ENCODE measurements around the gene FBXW7.

FBXW7 gene

DNA sequence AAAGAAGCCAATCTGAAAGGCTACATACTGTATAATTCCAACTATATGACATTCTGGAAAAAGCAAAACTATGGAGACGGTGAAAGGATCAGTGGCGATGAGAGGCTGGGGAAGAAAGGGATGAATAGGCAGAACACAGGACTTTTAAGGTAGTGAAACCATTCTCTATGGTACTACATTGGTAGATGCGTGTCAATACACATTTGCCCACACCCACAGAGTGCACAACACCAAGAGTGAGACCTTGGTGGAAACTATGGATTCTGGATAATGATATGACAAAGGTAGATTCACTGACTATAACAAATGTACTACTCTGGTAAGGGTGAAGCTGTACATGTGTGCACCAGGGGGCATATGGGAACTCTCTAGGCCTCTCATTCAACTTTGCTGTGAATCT lies 134.5 kb downstream of the FBXW7 start:
- H3K36me3 ChIP-seq: no peaks in the 10 kb centered on the region
- no peak overlapping the region for H3K4me3 ChIP-seq (ENCODE audit: low read depth, low read length)
- no peaks in the 10 kb centered on the region for H3K4me1 ChIP-seq
- no peaks in the 10 kb centered on the region for H3K9me3 ChIP-seq
- H3K27me3 ChIP-seq: no peaks in the 10 kb centered on the region
- no peak for DNase-seq
- TF ChIP-seq, protein P1, sequence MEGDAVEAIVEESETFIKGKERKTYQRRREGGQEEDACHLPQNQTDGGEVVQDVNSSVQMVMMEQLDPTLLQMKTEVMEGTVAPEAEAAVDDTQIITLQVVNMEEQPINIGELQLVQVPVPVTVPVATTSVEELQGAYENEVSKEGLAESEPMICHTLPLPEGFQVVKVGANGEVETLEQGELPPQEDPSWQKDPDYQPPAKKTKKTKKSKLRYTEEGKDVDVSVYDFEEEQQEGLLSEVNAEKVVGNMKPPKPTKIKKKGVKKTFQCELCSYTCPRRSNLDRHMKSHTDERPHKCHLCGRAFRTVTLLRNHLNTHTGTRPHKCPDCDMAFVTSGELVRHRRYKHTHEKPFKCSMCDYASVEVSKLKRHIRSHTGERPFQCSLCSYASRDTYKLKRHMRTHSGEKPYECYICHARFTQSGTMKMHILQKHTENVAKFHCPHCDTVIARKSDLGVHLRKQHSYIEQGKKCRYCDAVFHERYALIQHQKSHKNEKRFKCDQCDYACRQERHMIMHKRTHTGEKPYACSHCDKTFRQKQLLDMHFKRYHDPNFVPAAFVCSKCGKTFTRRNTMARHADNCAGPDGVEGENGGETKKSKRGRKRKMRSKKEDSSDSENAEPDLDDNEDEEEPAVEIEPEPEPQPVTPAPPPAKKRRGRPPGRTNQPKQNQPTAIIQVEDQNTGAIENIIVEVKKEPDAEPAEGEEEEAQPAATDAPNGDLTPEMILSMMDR (IDR thresholded peaks at IDR 0.05; ENCODE audit: low read depth, low read length): peak; percentile 11; the same call in 1 of the 2 replicates

DNA sequence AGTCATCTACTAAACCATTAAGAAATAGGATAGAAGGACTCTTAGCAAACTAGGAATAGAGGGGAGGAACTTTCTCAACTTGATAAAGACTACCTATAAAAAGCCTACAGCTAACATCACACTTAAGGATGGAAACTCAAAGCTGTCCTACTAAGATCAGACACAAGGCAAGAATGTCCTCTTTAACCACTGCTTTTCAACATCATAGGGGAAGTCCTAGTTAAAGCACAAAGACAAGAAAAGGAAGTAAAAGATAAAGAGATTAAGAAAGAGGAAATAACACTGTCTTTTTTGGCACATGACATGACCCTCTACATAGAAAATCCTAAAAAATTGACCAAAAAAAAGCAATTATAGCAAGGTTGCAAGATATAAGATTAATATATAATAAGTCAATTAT lies 136.6 kb downstream of the FBXW7 start:
- Histone ChIP-seq H3K27me3 (no peaks in the 10 kb centered on the region), H3K9me3 (no peaks in the 10 kb centered on the region), H3K36me3 (no peaks in the 10 kb centered on the region), H3K4me3 (ENCODE audit: low read depth, low read length) (no peak overlapping the region), H3K4me1 (no peaks in the 10 kb centered on the region)
- TF ChIP-seq, protein P1 (IDR thresholded peaks at IDR 0.05; ENCODE audit: low read depth, low read length): no peak
- DNase-seq: no peak

DNA sequence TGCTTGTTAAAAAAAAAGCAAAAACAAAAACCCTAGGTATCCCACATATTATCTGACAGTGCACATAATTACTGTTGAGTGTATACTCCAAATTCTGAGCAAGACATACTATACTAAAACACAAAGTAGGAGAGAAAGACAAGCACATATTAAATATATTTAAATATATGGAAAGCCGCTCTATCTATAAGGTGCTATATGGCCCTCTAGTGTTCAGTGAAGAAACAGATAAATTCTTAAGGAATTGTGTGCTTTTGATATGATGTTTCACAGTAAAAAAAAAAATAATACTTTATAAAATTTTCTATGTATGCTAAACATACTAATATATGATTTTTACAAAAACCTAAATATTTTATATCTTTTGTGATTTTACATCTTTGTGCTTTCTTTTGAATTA lies 137.8 kb downstream of the FBXW7 start:
- Histone ChIP-seq H3K36me3 (no peaks in the 10 kb centered on the region), H3K9me3 (no peaks in the 10 kb centered on the region), H3K4me3 (ENCODE audit: low read depth, low read length) (no peak overlapping the region), H3K4me1 (no peaks in the 10 kb centered on the region), H3K27me3 (no peaks in the 10 kb centered on the region)
- DNase-seq: no peak
- TF ChIP-seq, protein P1 (IDR thresholded peaks at IDR 0.05; ENCODE audit: low read depth, low read length): peak; percentile 49

DNA sequence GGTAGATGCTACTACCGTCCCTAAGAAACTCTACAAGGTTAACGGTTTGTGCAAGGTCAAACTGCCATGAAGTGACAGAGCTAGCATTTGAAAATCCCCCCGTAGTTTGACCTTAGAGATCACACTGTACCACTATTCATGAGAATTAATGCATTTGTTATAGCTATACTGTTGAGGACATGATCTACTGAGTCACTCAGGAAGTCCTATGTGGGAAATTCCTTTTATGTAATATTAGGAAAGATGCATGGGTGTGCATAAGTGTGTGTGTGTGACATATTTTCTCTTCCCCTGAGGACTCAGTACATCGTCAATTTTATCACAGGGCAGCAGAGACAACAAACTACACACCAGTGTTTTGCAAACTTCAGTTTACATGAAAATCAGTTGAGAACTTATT lies 141.1 kb downstream of the FBXW7 start:
- Histone ChIP-seq H3K4me3 (ENCODE audit: low read depth, low read length) (no peak overlapping the region), H3K36me3 (no peaks in the 10 kb centered on the region), H3K9me3 (no peaks in the 10 kb centered on the region), H3K27me3 (no peaks in the 10 kb centered on the region), H3K4me1 (no peaks in the 10 kb centered on the region)
- DNase-seq: no peak
- TF ChIP-seq, protein P1 (IDR thresholded peaks at IDR 0.05; ENCODE audit: low read depth, low read length): no peak

DNA sequence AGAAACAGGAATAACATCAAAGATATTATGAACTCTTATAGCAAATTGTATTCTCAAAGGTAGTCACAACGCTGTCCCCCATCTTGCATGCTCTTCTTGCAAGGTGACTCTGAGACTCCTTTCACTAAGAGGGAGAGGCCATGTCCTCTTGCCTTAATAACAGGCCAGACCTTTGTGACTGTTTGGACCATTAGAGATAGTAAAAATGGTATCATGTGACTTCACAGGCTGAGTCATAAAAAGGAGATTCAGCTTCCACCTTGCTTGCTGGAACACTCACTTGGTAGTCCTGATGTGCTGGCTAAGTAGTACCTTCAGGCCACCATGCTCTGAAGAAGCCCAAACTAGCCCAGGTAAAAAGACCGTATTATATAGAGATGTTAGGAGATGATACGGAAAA lies 143.8 kb downstream of the FBXW7 start:
- TF ChIP-seq, protein P1 (IDR thresholded peaks at IDR 0.05; ENCODE audit: low read depth, low read length): no peak
- no peak for DNase-seq
- H3K4me1 ChIP-seq: no peaks in the 10 kb centered on the region
- no peak overlapping the region for H3K4me3 ChIP-seq (ENCODE audit: low read depth, low read length)
- no peaks in the 10 kb centered on the region for H3K27me3 ChIP-seq
- H3K9me3 ChIP-seq: no peaks in the 10 kb centered on the region
- H3K36me3 ChIP-seq: no peaks in the 10 kb centered on the region

DNA sequence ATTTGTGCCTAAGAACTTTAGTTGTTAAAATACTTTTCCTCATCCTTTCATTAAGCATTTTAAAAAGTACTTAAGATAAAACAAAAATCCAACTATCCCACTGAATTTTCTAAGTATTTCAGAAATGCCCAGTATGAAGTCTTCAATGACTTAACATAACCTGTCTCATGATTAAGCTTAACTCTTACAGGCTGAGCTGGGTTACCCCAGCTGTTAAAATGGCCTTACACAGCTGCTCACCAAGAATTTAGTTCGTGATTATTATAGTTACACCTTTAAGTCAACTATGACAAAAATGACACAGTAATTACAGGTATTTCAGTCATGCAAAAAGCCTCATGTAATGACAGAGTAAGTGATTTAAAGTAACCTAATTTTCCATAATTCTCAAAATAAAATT lies 145.7 kb downstream of the FBXW7 start:
- H3K4me3 ChIP-seq (ENCODE audit: low read depth, low read length): no peak overlapping the region
- no peaks in the 10 kb centered on the region for H3K36me3 ChIP-seq
- TF ChIP-seq, protein P1 (IDR thresholded peaks at IDR 0.05; ENCODE audit: low read depth, low read length): no peak
- no peak for DNase-seq
- H3K4me1 ChIP-seq: no peaks in the 10 kb centered on the region
- H3K27me3 ChIP-seq: no peaks in the 10 kb centered on the region
- no peaks in the 10 kb centered on the region for H3K9me3 ChIP-seq

All from BE2C (cell line).